ENCODE data around the gene ATF5.

The ATF5 gene

GRCh38 chr19:49894011-49894664 is 34.9 kb upstream of the ATF5 start:
- no peak for DNase-seq (ENCODE audit: extremely low read depth in 1 of 2, low read depth in 1 of 2)

- no peak for DNase-seq (ENCODE audit: extremely low read depth in 1 of 2, low read depth in 1 of 2)
These were observed 34.0 kb upstream of the ATF5 start for GRCh38 chr19:49894879-49895565.

DNA sequence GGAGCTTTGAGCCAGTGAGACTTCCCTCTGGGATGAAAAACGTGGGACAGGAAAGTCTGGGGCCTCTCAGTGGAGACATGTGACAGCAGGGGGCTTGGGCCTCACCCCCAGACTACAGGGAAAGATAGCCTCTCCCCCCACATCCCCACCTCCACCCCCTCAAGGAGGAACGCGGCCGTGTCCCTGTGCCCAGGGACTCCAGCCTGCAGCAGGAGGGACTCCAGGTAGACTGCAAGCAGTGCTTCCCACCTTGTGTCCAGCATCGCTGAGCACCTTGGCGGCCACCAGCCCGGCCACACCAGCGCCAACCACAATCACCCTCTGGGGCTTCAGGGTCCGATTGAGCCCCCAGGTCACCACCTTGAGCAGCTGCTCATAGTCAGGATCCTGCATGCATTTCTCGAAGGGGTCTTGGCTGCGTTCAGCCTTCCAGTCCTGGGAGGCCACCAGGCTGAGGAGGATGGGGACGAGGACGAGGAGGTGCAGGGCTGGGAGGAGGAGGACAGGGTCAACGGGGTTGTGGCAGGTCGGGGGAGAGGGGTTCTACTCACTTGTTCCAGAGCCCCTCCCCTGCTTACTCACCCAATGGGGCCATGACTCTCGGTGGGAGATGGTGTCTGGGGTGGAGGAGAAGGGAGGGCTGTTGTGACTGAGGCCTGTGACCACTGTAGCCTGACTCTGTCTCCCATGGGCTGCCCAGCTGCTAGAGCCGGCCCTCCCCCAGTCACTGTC is 33.3 kb upstream of the ATF5 start:
- DNase-seq (ENCODE audit: extremely low read depth in 1 of 2, low read depth in 1 of 2) = no peak

DNA sequence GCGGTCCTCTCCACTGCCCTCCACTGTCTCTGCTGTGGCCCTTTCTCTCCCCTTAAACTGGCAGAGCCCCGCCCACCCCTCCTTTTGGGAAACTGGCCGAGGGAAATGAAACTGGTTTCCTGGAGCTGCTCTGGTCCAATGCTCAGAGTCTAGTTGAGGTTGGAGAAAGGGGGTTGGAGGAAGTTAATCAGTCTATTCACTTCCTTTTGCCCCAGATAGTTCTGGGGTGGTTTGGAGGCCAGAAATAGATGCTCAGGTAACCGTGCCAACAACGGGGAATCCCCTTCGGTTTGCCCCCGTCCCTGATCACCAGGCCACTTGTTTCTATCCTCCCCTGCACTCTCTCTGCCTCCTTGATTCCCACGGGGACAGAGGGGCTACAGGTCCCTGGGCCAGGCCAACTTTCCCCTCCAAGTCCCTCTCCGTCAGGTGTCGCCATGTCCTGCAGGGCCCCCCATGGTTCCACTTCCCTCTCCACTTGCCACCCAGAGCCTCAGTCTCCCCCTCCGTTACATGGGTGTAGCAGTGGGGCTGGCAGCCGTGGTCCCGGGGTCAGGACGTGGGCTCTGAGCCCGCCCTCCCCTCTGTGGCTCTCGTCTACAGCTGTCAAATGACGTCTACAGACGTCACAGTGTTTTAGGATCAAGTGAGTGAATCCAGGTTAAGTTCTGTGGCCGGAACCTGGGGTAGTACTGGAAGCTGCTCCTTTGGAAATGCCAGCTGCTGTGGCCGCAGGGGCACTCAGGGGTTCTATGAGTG is 32.0 kb upstream of the ATF5 start, which contains the start of gene IL4I1:
Gene IL4I1 (minus strand): TSS at position 25 of the 759 bp plus-strand sequence. CDS start 727 bp downstream, outside the sequence.
- peak; percentile 19 to 41 for DNase-seq (ENCODE audit: extremely low read depth in 1 of 2, low read depth in 1 of 2)

- no peak for DNase-seq (ENCODE audit: extremely low read depth in 1 of 2, low read depth in 1 of 2)
These were observed 24.9 kb upstream of the ATF5 start for GRCh38 chr19:49904136-49904535.

DNA sequence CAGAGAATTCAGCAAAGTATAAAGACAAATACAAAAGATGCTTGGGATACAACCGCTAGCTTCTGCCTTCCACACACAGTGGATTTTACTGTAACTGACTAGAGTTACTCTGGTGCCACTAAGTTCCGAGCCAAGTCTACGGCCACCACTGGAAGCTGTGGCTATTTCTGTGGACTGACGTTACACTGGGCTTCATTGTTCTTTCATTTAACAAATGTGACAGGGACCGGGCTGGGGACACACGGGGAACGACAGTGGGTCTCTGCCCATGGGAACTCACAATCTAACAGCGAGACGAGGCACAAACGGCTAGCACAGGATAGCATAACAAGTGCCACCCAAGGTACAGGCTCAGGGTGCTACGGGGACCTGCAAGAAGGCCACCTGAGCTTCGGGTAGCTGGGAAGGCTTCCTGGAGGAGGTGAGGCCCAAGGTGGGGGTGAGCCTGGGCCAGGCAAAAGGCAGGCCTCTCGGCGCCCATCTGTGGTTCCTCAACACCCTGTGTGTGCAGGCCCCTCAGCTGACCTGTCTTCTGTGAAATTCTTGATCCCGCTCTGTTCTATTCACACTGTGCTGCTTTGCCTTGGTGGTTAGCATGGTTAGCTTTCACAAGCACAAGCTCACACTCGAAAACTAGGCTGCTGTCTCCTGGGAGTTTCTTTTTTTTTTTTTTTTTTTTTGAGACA is 22.0 kb upstream of the ATF5 start:
- DNase-seq (ENCODE audit: extremely low read depth in 1 of 2, low read depth in 1 of 2) = no peak

DNA sequence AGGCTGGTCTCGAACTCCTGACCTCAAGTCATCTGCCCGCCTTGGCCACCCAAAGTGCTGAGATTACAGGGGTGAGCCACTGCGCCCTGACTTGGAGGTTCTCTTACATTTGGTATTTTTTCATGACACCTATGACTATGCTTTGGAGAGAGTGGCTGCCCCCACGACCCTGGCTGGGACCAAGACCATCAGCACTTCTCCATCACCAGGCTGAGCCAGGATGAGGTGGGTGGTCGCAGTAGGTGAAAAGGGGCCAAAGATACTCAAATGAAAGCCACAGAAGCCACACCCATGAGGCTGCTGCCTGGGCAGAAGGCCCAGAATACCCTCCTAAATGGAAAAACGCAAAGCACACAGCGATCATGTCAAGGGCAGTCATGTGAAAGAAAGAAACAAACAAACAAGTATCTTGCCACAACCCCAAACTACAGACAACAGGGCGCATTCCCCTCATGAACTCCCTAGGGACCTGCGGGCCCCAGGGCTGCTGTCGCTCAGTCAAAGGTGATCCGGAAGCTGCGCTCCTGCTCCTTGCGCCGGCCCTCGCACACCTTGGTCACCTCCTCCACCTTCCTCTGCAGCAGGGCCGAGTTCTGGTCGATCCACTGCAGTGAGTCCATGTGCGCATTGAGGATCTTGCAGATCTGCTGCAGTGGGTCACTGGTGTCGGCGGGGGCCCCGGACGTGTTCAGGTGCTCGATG is 21.1 kb upstream of the ATF5 start:
- DNase-seq (ENCODE audit: extremely low read depth in 1 of 2, low read depth in 1 of 2) = no peak

DNA sequence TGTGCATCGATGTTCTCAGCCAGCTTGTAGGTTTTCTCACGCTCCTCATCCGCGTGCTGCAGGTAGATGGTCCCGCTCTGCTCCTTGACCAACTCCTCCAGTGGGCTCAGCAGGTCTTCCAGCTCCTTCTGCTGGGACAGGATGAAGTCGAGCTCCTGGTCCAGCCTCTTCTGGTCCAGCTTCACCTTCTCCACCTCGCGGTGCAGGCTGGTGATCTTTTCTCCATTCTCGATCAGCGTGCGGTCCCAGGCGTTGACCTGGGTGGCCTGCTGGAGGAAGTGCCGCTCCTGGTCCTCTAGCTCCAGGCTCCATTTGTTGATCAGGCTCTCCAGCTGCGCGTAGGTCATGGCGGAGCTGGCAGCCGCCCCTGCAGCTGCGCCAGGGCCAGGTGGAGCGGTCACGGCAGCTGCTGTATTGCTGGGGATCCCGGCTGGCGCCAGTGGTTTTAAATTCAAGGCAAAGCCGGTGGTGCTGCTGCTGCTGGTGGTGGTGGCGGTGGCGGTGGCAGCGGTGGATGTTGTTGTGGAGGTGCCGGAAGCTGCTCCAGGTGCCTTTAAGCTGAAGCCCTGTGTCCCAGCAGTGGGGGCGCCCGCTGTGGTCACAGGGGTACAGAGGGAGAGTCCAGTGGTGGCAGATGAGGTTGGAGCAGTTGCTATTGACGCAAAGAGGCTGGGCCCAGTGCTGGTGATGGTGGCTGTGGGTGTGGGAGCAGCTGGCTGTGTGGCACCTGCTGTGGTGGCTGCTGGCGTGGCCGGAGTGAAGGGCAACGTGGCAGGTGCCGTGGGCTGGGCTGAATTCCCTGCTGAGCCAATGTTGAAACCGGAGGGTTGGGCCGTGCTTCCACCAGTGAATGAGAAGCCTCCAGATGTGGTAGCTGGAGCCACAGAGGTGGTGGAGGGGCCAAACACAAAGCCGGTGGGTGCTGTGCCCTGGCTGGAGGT is 20.3 kb upstream of the ATF5 start:
- DNase-seq (ENCODE audit: extremely low read depth in 1 of 2, low read depth in 1 of 2) = no peak

DNA sequence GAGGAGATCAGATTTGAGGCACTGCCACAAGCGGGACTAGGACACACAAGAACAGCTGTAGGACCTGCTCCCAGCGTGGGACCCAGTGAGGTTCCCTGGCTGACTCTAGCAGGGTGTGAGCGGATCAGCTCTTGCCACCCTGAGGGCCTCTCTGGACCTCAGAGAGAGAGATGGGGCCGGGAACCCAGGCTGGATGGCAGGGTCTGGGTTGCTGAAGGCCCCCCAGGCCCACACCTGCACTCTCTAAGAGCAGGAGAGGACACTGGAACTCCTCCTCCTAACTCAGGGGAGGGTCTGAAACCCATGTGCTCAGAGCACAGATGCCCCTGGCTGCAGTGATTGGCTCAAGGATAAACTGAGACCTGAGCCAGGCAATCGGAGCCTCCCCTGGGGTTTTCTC is 18.8 kb upstream of the ATF5 start:
- DNase-seq (ENCODE audit: extremely low read depth in 1 of 2, low read depth in 1 of 2) = no peak

DNA sequence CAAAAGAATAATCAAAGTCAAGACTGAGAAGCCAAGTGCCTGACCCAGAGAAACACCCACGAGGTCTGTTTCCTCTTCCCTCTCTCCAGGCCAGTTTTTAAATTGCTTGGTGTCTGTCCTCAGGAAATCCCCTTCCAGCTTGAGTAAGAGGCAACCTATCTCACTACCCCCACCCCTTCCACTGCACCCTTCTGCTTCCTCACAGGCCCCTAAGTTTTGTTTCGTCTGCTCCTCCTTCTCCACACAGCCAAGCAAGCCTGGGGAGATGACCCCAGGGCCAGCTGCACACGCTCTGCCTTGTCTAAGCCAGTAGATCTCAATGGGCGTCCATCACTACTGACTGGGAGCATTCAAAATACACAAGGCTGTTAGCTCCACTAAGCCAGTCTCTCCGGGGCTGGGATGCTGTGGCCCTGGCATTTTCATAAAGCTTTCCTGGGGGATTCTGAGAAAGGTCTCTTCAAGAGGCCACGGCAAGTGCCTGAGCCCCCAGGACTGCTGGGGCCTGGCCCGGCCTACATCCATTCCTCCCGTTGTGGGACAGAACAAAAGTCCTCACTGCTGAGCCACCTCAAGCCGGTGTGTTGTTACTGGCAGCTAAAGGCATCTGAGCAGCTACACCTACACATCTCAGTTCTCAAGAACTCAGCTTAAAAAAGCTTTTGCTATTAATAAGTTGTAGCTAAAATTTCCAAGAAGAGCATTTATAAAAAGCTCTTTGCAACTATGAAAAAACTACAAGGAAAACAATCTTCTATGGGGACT is 17.4 kb upstream of the ATF5 start:
- DNase-seq (ENCODE audit: extremely low read depth in 1 of 2, low read depth in 1 of 2) = no peak

GRCh38 chr19:49912965-49913685 is 15.9 kb upstream of the ATF5 start:
- no peak for DNase-seq (ENCODE audit: extremely low read depth in 1 of 2, low read depth in 1 of 2)

- DNase-seq (ENCODE audit: extremely low read depth in 1 of 2, low read depth in 1 of 2) = no peak
These were observed 15.3 kb upstream of the ATF5 start for GRCh38 chr19:49913720-49914119.

DNA sequence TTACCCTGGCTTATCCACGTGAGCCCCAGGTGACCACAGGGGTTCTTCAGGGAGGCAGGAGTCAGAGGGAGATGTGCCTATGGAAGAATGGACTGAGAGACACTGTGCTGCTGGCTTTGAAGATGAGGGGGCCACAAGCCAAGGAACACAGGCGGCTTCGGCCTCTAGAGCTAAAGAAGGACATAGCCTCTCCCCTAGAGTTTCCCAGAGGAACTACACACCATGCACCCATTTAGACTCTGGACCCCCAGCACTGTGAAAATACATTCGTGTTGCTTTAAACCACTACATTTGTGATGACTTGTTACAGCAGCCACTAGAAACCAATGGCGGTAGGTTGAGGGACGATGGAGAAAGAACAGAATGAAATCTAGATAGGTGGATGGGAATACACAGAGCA is 13.7 kb upstream of the ATF5 start:
- no peak for DNase-seq (ENCODE audit: extremely low read depth in 1 of 2, low read depth in 1 of 2)

DNA sequence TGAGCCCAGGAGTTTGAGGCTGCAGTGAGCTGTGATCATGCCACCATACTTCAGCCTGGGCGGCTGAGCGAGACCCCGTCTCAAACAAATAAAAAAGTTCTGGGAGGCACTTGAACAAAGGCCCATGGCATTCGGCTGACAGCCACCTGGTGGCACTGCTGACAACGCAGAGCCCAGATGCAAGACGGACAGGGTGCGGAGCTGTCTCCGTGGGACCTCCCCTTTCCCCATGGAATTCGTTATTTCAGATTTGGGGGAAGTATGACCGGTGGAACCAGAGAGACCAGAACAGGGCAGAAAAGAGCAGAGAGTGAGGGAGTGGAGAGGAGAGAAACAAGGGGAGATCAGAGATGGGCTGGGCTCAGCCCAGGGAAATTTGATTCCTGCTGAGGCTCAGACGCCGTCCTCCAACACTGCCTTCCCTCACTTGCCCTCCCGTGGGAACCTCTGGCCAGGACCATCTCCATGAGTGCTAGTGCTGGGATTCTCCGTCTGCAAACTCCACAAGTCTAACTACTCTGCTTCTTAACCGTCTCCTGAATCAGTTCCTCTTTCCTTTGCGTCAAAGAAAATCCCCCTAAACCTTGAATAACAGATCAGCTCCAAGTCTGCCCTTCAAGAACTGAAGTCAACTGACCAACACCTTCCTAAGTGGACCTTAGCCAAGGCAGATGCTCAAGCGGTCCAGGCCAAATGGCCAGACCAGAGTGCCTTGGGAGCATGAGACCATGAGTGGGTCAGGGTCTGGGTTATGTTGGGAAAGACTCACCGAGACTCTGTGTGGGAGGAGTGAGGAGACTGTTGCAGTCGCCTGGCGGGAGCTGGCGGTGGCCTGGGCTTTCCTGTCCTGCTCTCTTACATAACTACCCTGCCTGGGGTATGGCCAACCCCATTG is 11.9 kb upstream of the ATF5 start:
- DNase-seq (ENCODE audit: extremely low read depth in 1 of 2, low read depth in 1 of 2) = no peak

DNA sequence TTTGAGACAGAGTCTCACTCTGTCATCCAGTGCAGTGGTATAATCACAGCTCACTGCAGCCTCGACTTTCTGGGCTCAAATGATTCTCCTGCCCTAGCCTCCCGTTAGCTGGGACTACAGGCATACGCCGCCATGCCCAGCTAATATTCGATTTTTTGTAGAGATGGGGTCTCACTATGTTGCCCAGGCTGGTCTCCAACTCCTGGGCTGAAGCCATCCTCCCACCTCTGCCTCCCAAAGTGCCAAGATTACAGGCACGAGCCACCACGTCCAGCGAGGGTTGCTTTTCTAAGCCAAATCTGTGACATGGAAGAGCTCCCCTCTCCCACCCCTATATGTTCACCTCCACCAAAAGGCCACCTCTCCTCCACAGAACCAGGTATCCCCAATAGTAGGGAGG is 10.9 kb upstream of the ATF5 start:
- no peak for DNase-seq (ENCODE audit: extremely low read depth in 1 of 2, low read depth in 1 of 2)

- DNase-seq (ENCODE audit: extremely low read depth in 1 of 2, low read depth in 1 of 2) = no peak
These were observed 8.2 kb upstream of the ATF5 start for GRCh38 chr19:49920624-49921363.
